Neuronal stem cell (in vitro differentiated cells): ENCODE data around the gene NSD1.

Experiments
- DNase-seq: peaks from one replicate; pipeline ENCODE4 v3.0.0-alpha.2; 2013; ENCODE audit warnings: low spot score
- H2AFZ ChIP-seq: one replicate; pipeline ENCODE4 v1.6.1; 2013; ENCODE audit warnings: mild to moderate bottlenecking, low read length, inconsistent platforms
- H2AK5ac ChIP-seq: 2 replicates; pipeline ENCODE4 v1.6.1; 2013; ENCODE audit warnings: low read depth, mild to moderate bottlenecking, inconsistent platforms, low read length, moderate library complexity, mixed read lengths
- H2BK120ac ChIP-seq: 2 replicates; pipeline ENCODE4 v1.6.1; 2013; ENCODE audit warnings: low read depth, mild to moderate bottlenecking, inconsistent platforms, low read length, moderate library complexity, mixed read lengths
- H2BK12ac ChIP-seq: one replicate; pipeline ENCODE4 v1.6.1; 2013; ENCODE audit warnings: low read length, inconsistent platforms
- H2BK15ac ChIP-seq: 2 replicates; pipeline ENCODE4 v1.6.1; 2013; ENCODE audit warnings: mild to moderate bottlenecking, low read length, inconsistent platforms, mixed read lengths
- H2BK5ac ChIP-seq: one replicate; pipeline ENCODE4 v1.6.1; 2013; ENCODE audit warnings: inconsistent platforms, mild to moderate bottlenecking, low read length, moderate library complexity
- H3K14ac ChIP-seq: one replicate; pipeline ENCODE4 v1.6.1; 2013; ENCODE audit warnings: low read length, inconsistent platforms
- H3K18ac ChIP-seq: 2 replicates; pipeline ENCODE4 v1.6.1; 2013; ENCODE audit warnings: low read length, inconsistent platforms
- H3K23ac ChIP-seq: 2 replicates; pipeline ENCODE4 v1.6.1; 2013; ENCODE audit warnings: low read depth, mild to moderate bottlenecking, mixed read lengths, low read length, inconsistent platforms; ENCODE audit not compliant: poor library complexity
- H3K27ac ChIP-seq: replicated peaks from 3 replicates; pipeline ENCODE4 v1.5.1; 2013; ENCODE audit warnings: low read length, inconsistent platforms
- H3K27me3 ChIP-seq, 3 experiments: 2 replicates each; pipeline ENCODE4 v1.6.1; 2013; ENCODE audit warnings: low read length in 3 of 3, mild to moderate bottlenecking in 2 of 3, inconsistent platforms in 1 of 3, low read depth in 1 of 3, mixed read lengths in 1 of 3, moderate library complexity in 1 of 3; ENCODE audit not compliant: control insufficient read depth in 3 of 3, insufficient read depth in 3 of 3
- H3K36me3 ChIP-seq, 2 donors: replicated peaks in 1 of 2; 2 replicates each; pipeline ENCODE4 v1.6.1; 2013; ENCODE audit warnings: low read length in 2 of 2; ENCODE audit not compliant: control insufficient read depth in 2 of 2, insufficient read depth in 2 of 2
- H3K4ac ChIP-seq: 2 replicates; pipeline ENCODE4 v1.6.1; 2013; ENCODE audit warnings: inconsistent platforms, mild to moderate bottlenecking, low read length, moderate library complexity
- H3K4me1 ChIP-seq, 2 donors: 1 replicate in 1 of 2; 2 replicates in 1 of 2; pipeline ENCODE4 v1.6.1; 2013; ENCODE audit warnings: low read length in 2 of 2, low read depth in 1 of 2; ENCODE audit not compliant: control insufficient read depth in 2 of 2, insufficient read depth in 1 of 2
- H3K4me2 ChIP-seq: one replicate; pipeline ENCODE4 v1.6.1; 2013; ENCODE audit warnings: mild to moderate bottlenecking, low read length, inconsistent platforms; ENCODE audit not compliant: insufficient read depth, poor library complexity, severe bottlenecking
- H3K4me3 ChIP-seq, 2 donors: 2 replicates each; pipeline ENCODE4 v1.5.1; 2013; ENCODE audit warnings: low read length in 2 of 2, mild to moderate bottlenecking in 2 of 2, inconsistent platforms in 1 of 2, moderate library complexity in 1 of 2
- H3K79me1 ChIP-seq: one replicate; pipeline ENCODE4 v1.6.1; 2013; ENCODE audit warnings: low read depth, mild to moderate bottlenecking, inconsistent platforms, low read length, moderate library complexity
- H3K9ac ChIP-seq: one replicate; pipeline ENCODE4 v1.6.1; 2013; ENCODE audit warnings: mild to moderate bottlenecking, low read depth, low read length, inconsistent platforms; ENCODE audit not compliant: poor library complexity
- H3K9me3 ChIP-seq, 2 donors: replicated peaks in 1 of 2; 2 replicates each; pipeline versions ENCODE3 to v1.6.1; 2013; ENCODE audit warnings: low read length in 2 of 2, mild to moderate bottlenecking in 2 of 2, inconsistent platforms in 1 of 2, low read depth in 1 of 2, mixed read lengths in 1 of 2, moderate library complexity in 1 of 2; ENCODE audit not compliant: control insufficient read depth in 2 of 2, insufficient read depth in 1 of 2
- H4K8ac ChIP-seq: one replicate; pipeline ENCODE4 v1.6.1; 2013; ENCODE audit warnings: low read depth, mild to moderate bottlenecking, inconsistent platforms, low read length, moderate library complexity
- H4K91ac ChIP-seq: one replicate; pipeline ENCODE4 v1.6.1; 2013; ENCODE audit warnings: low read length, low read depth, mild to moderate bottlenecking, inconsistent platforms; ENCODE audit not compliant: poor library complexity
- WGBS, 2 donors: extraction: QIAGEN DNeasy Blood & Tissue Kit; methylation state at CpG; one replicate each; pipeline ENCODE4 v1.1.7; 2013; ENCODE audit warnings: missing lambda C conversion rate in 2 of 2, mixed read lengths in 1 of 2; ENCODE audit not compliant: insufficient read length in 2 of 2, insufficient replicate concordance in 1 of 2; ENCODE audit errors: extremely low coverage in 2 of 2; 5-methylcytosine and 5-hydroxymethylcytosine counted together

The NSD1 gene

DNA sequence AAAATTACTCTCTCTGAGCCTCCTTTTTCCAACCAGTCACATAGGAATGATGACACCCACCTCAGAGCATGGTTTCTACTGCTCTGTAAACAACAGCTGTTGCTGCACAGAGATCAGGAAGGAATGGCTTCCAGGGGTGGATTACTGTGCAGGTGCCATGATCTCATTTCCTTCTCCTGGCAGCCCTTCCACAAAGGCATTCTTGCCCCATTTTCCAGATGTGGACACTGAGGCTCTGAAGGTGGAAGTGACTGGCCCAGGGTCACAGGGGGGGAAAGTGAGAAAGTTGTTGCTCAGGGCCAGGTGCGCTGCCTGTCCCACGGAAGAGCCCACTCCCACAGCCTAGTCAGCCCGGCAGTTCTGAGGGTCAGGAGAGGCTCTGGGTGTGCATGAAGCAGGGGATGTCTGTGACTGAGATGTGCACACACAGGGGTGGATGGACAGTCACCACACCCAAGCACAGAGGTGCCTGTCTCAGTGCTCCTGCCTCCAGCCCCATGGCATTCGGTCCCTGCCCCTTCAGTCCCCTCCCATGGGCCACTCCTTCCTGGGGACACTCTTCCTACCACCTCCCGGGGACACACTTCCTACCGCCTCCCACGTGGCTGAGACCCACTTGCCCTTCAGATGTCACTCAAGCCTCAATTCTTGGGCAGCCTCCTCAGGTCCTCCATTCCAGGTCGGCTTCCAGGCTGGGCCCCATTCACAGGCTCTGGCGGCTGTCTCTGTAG lies 29.9 kb upstream of the NSD1 start:
- H3K14ac ChIP-seq, result peak overlapping the region; percentile 6
- H2AFZ ChIP-seq, result no peak overlapping the region
- no peak overlapping the region for H3K4ac ChIP-seq
- peak overlapping the region; percentile 4 for H2BK12ac ChIP-seq
- no peak overlapping the region for H3K4me3 ChIP-seq
- H3K79me1 ChIP-seq, result no peaks in the 10 kb centered on the region
- H3K27me3 ChIP-seq, result peaks cover 0 to 10% (median 0%) of the 10 kb centered on the region in 3 experiments
- H3K23ac ChIP-seq, result no peak overlapping the region
- no peak overlapping the region for H2BK15ac ChIP-seq
- no peak overlapping the region for H2BK5ac ChIP-seq
- WGBS, 2 donors, result no CpG with 5 or more reads among the region's 9 CpGs
- no peak for DNase-seq
- peak overlapping the region; percentile 72 for H3K18ac ChIP-seq
- no peak overlapping the region for H3K4me2 ChIP-seq
- no peaks in the 10 kb centered on the region for H3K4me1 ChIP-seq
- no peaks in the 10 kb centered on the region for H3K36me3 ChIP-seq
- H4K8ac ChIP-seq, result no peak overlapping the region
- peak overlapping the region; percentile 56 for H2AK5ac ChIP-seq
- H3K9me3 ChIP-seq, result no peaks in the 10 kb centered on the region
- no peak overlapping the region for H3K9ac ChIP-seq
- no peak overlapping the region for H3K27ac ChIP-seq
- no peak overlapping the region for H4K91ac ChIP-seq
- no peak overlapping the region for H2BK120ac ChIP-seq

DNA sequence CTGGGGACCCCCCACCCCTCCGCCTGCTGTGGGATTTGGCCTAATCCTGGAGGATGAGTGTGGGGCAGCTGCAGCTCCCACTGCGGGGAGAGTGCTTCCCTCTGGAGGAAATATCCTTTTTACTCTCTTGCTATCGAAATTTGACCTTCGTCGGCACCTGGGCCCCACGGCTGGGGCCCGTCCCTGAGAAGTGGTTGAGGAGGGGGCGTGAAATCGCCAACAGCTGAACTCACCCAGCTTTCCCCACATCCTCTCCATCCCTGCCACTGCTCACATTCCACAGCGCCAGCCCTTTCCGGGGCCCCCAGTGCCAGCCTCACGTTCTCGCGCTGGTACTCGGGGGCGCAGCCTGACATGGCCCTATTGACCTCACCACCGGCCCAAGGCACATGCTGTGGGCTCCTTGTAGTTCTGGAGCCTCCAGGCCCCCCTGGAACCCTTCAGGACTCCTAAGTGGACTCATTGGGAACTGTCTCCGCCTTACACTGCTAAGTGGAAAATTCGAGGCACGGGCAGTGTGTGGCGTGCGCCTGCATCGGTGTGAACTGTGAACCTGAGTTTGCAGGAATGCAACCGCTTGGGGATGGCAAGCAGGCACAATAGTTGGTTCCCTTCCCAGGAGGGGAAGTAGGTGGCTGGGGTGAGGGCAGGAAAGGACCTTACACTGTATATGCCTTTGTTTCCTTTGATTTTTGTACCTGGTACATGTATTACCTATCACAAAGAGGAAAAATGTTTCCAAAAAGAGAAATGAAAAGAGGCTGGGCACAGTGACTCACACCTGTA lies 27.7 kb upstream of the NSD1 start:
- WGBS, 2 donors, result no CpG with 5 or more reads among the region's 24 CpGs
- no peak overlapping the region for H2AFZ ChIP-seq
- H4K8ac ChIP-seq, result no peak overlapping the region
- H3K4me1 ChIP-seq, result no peaks in the 10 kb centered on the region
- H3K14ac ChIP-seq, result no peak overlapping the region
- no peaks in the 10 kb centered on the region for H3K9me3 ChIP-seq
- no peak overlapping the region for H2BK5ac ChIP-seq
- no peak for DNase-seq
- H3K79me1 ChIP-seq, result no peaks in the 10 kb centered on the region
- H2BK120ac ChIP-seq, result no peak overlapping the region
- no peak overlapping the region for H4K91ac ChIP-seq
- no peak overlapping the region for H2BK15ac ChIP-seq
- no peak overlapping the region for H3K9ac ChIP-seq
- H3K23ac ChIP-seq, result no peak overlapping the region
- H3K27me3 ChIP-seq, result no peaks in the 10 kb centered on the region
- no peak overlapping the region for H3K4ac ChIP-seq
- peak overlapping the region; percentile 24 for H2AK5ac ChIP-seq
- no peaks in the 10 kb centered on the region for H3K36me3 ChIP-seq
- H2BK12ac ChIP-seq, result no peak overlapping the region
- H3K4me3 ChIP-seq, result no peak overlapping the region
- H3K27ac ChIP-seq, result no peak overlapping the region
- no peak overlapping the region for H3K18ac ChIP-seq
- H3K4me2 ChIP-seq, result no peak overlapping the region

DNA sequence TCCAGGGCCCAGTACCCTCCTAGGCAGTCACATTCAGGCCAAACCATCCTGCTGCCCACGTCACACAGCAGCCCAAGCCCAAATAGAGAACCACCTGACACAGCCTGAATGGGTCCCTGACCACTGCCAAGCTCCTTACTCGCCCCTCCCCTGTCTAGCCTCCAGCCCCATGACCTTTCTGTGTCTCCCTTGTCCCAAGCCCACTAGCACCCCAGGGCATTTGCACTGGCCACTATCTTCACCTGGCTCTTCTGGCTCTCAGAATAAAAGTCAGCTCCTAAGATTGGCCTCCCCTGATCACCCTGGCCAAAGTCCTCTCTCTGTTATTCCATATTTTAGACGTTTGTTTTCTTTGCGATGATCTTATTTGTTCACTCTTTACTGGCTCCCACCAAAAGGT lies 26.4 kb upstream of the NSD1 start:
- no CpG with 5 or more reads among the region's 4 CpGs for WGBS, 2 donors
- Histone ChIP-seq H3K18ac (peak overlapping the region; percentile 52), H3K23ac (no peak overlapping the region), H3K4me1 (no peaks in the 10 kb centered on the region), H2BK5ac (no peak overlapping the region), H2BK12ac (no peak overlapping the region), H3K4ac (no peak overlapping the region), H3K27me3 (no peaks in the 10 kb centered on the region), H3K9ac (no peak overlapping the region), H3K9me3 (no peaks in the 10 kb centered on the region), H4K8ac (no peak overlapping the region), H3K4me3 (no peak overlapping the region), H3K79me1 (no peaks in the 10 kb centered on the region), H3K36me3 (no peaks in the 10 kb centered on the region), H2AK5ac (no peak overlapping the region), H3K4me2 (no peak overlapping the region), H2AFZ (no peak overlapping the region), H3K14ac (no peak overlapping the region), H4K91ac (no peak overlapping the region), H2BK15ac (no peak overlapping the region), H3K27ac (no peak overlapping the region), H2BK120ac (no peak overlapping the region)
- DNase-seq, result no peak

DNA sequence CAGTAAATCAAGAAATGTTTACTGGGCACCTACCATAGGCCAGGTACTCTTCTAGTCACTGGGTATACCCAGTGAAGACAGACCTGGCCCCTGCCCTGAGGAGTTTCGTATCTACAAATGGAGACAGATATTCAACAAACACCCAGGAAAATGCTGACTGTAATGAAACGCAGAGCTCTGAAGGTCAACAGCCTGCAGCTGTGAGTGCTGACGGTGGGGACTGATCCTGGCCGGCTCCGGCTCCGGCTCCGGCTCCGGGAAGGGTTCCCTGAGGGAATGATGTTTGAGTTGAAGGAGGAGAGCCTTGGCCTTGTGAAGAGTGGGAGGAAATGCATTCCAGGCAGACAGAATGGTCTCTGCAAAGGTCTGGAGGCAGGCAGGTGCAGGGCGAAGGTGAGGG lies 23.8 kb upstream of the NSD1 start:
- peak overlapping the region; percentile 11 for H2AK5ac ChIP-seq
- H3K4me2 ChIP-seq, result no peak overlapping the region
- H3K79me1 ChIP-seq, result no peaks in the 10 kb centered on the region
- H3K27ac ChIP-seq, result no peak overlapping the region
- H3K4me3 ChIP-seq, result no peak overlapping the region
- peak overlapping the region; percentile 36 for H3K18ac ChIP-seq
- no peaks in the 10 kb centered on the region for H3K27me3 ChIP-seq
- no peak overlapping the region for H2AFZ ChIP-seq
- no peaks in the 10 kb centered on the region for H3K36me3 ChIP-seq
- H3K14ac ChIP-seq, result no peak overlapping the region
- H2BK120ac ChIP-seq, result no peak overlapping the region
- peak overlapping the region; percentile 51 for H3K23ac ChIP-seq
- no peak for DNase-seq
- H2BK5ac ChIP-seq, result no peak overlapping the region
- WGBS, 2 donors, result no CpG with 5 or more reads among the region's 9 CpGs
- no peaks in the 10 kb centered on the region for H3K9me3 ChIP-seq
- H3K9ac ChIP-seq, result no peak overlapping the region
- H4K91ac ChIP-seq, result no peak overlapping the region
- H3K4ac ChIP-seq, result no peak overlapping the region
- no peaks in the 10 kb centered on the region for H3K4me1 ChIP-seq
- H2BK12ac ChIP-seq, result no peak overlapping the region
- no peak overlapping the region for H2BK15ac ChIP-seq
- H4K8ac ChIP-seq, result no peak overlapping the region
